ENCODE measurements around the gene RBM19.

RBM19 gene

GRCh38 chr12:113941208-113941486, 25.0 kb downstream of the RBM19 start:
- Histone ChIP-seq H3K4me3 (replicated peaks; ENCODE audit: insufficient read depth, low read length) (no peak overlapping the region), H3K27ac (replicated peaks) (no peak overlapping the region), H3K27me3 (ENCODE audit: insufficient read depth, poor library complexity, severe bottlenecking) (no peaks in the 10 kb centered on the region)
- no peak for DNase-seq (ENCODE audit: low read depth in 1 of 2, low spot score in 1 of 2)
- TF ChIP-seq GABPA (IDR thresholded peaks at IDR 0.05; ENCODE audit: low read depth) (no peak), POLR2AphosphoS5 (IDR thresholded peaks at IDR 0.05; ENCODE audit: low read depth) (no peak), SPI1 (IDR thresholded peaks at IDR 0.05; ENCODE audit: borderline replicate concordance, low read depth) (no peak)
- TF ChIP-seq, protein P1, sequence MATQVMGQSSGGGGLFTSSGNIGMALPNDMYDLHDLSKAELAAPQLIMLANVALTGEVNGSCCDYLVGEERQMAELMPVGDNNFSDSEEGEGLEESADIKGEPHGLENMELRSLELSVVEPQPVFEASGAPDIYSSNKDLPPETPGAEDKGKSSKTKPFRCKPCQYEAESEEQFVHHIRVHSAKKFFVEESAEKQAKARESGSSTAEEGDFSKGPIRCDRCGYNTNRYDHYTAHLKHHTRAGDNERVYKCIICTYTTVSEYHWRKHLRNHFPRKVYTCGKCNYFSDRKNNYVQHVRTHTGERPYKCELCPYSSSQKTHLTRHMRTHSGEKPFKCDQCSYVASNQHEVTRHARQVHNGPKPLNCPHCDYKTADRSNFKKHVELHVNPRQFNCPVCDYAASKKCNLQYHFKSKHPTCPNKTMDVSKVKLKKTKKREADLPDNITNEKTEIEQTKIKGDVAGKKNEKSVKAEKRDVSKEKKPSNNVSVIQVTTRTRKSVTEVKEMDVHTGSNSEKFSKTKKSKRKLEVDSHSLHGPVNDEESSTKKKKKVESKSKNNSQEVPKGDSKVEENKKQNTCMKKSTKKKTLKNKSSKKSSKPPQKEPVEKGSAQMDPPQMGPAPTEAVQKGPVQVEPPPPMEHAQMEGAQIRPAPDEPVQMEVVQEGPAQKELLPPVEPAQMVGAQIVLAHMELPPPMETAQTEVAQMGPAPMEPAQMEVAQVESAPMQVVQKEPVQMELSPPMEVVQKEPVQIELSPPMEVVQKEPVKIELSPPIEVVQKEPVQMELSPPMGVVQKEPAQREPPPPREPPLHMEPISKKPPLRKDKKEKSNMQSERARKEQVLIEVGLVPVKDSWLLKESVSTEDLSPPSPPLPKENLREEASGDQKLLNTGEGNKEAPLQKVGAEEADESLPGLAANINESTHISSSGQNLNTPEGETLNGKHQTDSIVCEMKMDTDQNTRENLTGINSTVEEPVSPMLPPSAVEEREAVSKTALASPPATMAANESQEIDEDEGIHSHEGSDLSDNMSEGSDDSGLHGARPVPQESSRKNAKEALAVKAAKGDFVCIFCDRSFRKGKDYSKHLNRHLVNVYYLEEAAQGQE (IDR thresholded peaks at IDR 0.05; ENCODE audit: insufficient replicate concordance, low read depth), result no peak
- TF ChIP-seq, protein P2, sequence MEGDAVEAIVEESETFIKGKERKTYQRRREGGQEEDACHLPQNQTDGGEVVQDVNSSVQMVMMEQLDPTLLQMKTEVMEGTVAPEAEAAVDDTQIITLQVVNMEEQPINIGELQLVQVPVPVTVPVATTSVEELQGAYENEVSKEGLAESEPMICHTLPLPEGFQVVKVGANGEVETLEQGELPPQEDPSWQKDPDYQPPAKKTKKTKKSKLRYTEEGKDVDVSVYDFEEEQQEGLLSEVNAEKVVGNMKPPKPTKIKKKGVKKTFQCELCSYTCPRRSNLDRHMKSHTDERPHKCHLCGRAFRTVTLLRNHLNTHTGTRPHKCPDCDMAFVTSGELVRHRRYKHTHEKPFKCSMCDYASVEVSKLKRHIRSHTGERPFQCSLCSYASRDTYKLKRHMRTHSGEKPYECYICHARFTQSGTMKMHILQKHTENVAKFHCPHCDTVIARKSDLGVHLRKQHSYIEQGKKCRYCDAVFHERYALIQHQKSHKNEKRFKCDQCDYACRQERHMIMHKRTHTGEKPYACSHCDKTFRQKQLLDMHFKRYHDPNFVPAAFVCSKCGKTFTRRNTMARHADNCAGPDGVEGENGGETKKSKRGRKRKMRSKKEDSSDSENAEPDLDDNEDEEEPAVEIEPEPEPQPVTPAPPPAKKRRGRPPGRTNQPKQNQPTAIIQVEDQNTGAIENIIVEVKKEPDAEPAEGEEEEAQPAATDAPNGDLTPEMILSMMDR (IDR thresholded peaks at IDR 0.05; ENCODE audit: insufficient read depth, low read length), result no peak

- Histone ChIP-seq H3K27me3 (ENCODE audit: insufficient read depth, poor library complexity, severe bottlenecking) (no peaks in the 10 kb centered on the region), H3K4me3 (replicated peaks; ENCODE audit: insufficient read depth, low read length) (no peak overlapping the region), H3K27ac (replicated peaks) (no peak overlapping the region)
- TF ChIP-seq POLR2AphosphoS5 (IDR thresholded peaks at IDR 0.05; ENCODE audit: low read depth), result no peak
- TF ChIP-seq GABPA (IDR thresholded peaks at IDR 0.05; ENCODE audit: low read depth), result no peak
- no peak for TF ChIP-seq SPI1 (IDR thresholded peaks at IDR 0.05; ENCODE audit: borderline replicate concordance, low read depth)
- TF ChIP-seq, protein P1 (IDR thresholded peaks at IDR 0.05; ENCODE audit: insufficient replicate concordance, low read depth), result no peak
- TF ChIP-seq, protein P2 (IDR thresholded peaks at IDR 0.05; ENCODE audit: insufficient read depth, low read length), result no peak
- DNase-seq (ENCODE audit: low read depth in 1 of 2, low spot score in 1 of 2), result no peak
These were observed 25.5 kb downstream of the RBM19 start for GRCh38 chr12:113940357-113941207.

- Histone ChIP-seq H3K27ac (replicated peaks) (no peak overlapping the region), H3K27me3 (ENCODE audit: insufficient read depth, poor library complexity, severe bottlenecking) (no peaks in the 10 kb centered on the region), H3K4me3 (replicated peaks; ENCODE audit: insufficient read depth, low read length) (no peak overlapping the region)
- DNase-seq (ENCODE audit: low read depth in 1 of 2, low spot score in 1 of 2), result no peak
- TF ChIP-seq, protein P1 (IDR thresholded peaks at IDR 0.05; ENCODE audit: insufficient replicate concordance, low read depth), result no peak
- TF ChIP-seq POLR2AphosphoS5 (IDR thresholded peaks at IDR 0.05; ENCODE audit: low read depth) (no peak), GABPA (IDR thresholded peaks at IDR 0.05; ENCODE audit: low read depth) (no peak), SPI1 (IDR thresholded peaks at IDR 0.05; ENCODE audit: borderline replicate concordance, low read depth) (no peak)
- TF ChIP-seq, protein P2 (IDR thresholded peaks at IDR 0.05; ENCODE audit: insufficient read depth, low read length), result no peak
These were observed 26.3 kb downstream of the RBM19 start for GRCh38 chr12:113939867-113940266.

All from HL-60 (cell line).